RWPE2 (cell line): ENCODE data around the gene STX18.

Source experiments
- ATAC-seq: fragments of 200-7000 bp; cut with Tn5 transposase; 3 replicates; pipeline ENCODE4 v1.9.1; 2021; ENCODE audit warnings: low read depth
- DNase-seq: peaks from one replicate; pipeline ENCODE4 v3.0.0-alpha.2; 2020; ENCODE audit warnings: low spot score
- H3K27ac ChIP-seq: fragments of 450-650 bp; 2 replicates; pipeline ENCODE4 v1.5.1; 2017; ENCODE audit warnings: mild to moderate bottlenecking; ENCODE audit not compliant: poor library complexity, severe bottlenecking
- H3K27me3 ChIP-seq: fragments of 250-450 bp; sonication (Bioruptor Pico); 2 replicates; pipeline ENCODE4 v1.5.1; 2021; ENCODE audit warnings: mild to moderate bottlenecking, moderate library complexity; ENCODE audit not compliant: insufficient read depth, poor library complexity, severe bottlenecking
- H3K36me3 ChIP-seq: fragments of 250-450 bp; sonication (Bioruptor Pico); 2 replicates; pipeline ENCODE4 v1.5.1; 2020; ENCODE audit warnings: low read depth, mild to moderate bottlenecking, moderate library complexity
- H3K4me1 ChIP-seq: fragments of 250-450 bp; sonication (Bioruptor Pico); 2 replicates; pipeline ENCODE4 v1.5.1; 2021; ENCODE audit warnings: mild to moderate bottlenecking, moderate library complexity; ENCODE audit not compliant: insufficient read depth, poor library complexity, severe bottlenecking
- H3K4me3 ChIP-seq: fragments of 250-450 bp; sonication (Bioruptor Pico); 2 replicates; pipeline ENCODE4 v1.5.1; 2021; ENCODE audit warnings: mild to moderate bottlenecking, moderate library complexity; ENCODE audit not compliant: severe bottlenecking
- H3K9me3 ChIP-seq: fragments of 250-450 bp; sonication (Bioruptor Pico); 2 replicates; pipeline ENCODE4 v1.5.1; 2021; ENCODE audit warnings: mild to moderate bottlenecking, moderate library complexity; ENCODE audit not compliant: severe bottlenecking
- CTCF ChIP-seq: fragments of 450-650 bp; IDR thresholded peaks from one replicate; pipeline ENCODE4 v1.5.1; 2017; ENCODE audit warnings: mild to moderate bottlenecking, moderate library complexity; ENCODE audit not compliant: poor library complexity, severe bottlenecking

The STX18 gene

GRCh38 chr4:4462970-4463369, 78.9 kb downstream of the STX18 start:
- Histone ChIP-seq H3K4me1 (no peaks in the 10 kb centered on the region), H3K36me3 (peaks cover 10% of the 10 kb centered on the region), H3K27me3 (no peaks in the 10 kb centered on the region), H3K4me3 (no peak overlapping the region), H3K9me3 (no peaks in the 10 kb centered on the region), H3K27ac (no peak overlapping the region)
- no peak for TF ChIP-seq CTCF
- ATAC-seq (no peak), DNase-seq (no peak)

- Histone ChIP-seq H3K27me3 (no peaks in the 10 kb centered on the region), H3K36me3 (peaks cover 17% of the 10 kb centered on the region), H3K9me3 (no peaks in the 10 kb centered on the region), H3K4me3 (no peak overlapping the region), H3K27ac (no peak overlapping the region), H3K4me1 (no peaks in the 10 kb centered on the region)
- ATAC-seq: no peak
- TF ChIP-seq CTCF: no peak
- no peak for DNase-seq
These were observed 80.0 kb downstream of the STX18 start for GRCh38 chr4:4461850-4462249.

GRCh38 chr4:4461178-4461577, 80.7 kb downstream of the STX18 start:
- no peak for DNase-seq
- Histone ChIP-seq H3K27ac (no peak overlapping the region), H3K36me3 (peaks cover 18% of the 10 kb centered on the region), H3K9me3 (no peaks in the 10 kb centered on the region), H3K4me1 (no peaks in the 10 kb centered on the region), H3K27me3 (no peaks in the 10 kb centered on the region), H3K4me3 (no peak overlapping the region)
- no peak for ATAC-seq
- no peak for TF ChIP-seq CTCF

- Histone ChIP-seq H3K4me3 (no peak overlapping the region), H3K27me3 (no peaks in the 10 kb centered on the region), H3K9me3 (no peaks in the 10 kb centered on the region), H3K27ac (no peak overlapping the region), H3K4me1 (no peaks in the 10 kb centered on the region), H3K36me3 (peaks cover 18% of the 10 kb centered on the region)
- DNase-seq (no peak), ATAC-seq (no peak)
- no peak for TF ChIP-seq CTCF
These were observed 81.1 kb downstream of the STX18 start for GRCh38 chr4:4460759-4461158.

GRCh38 chr4:4459181-4459580, 82.7 kb downstream of the STX18 start:
- ATAC-seq (no peak), DNase-seq (no peak)
- H3K4me3 ChIP-seq: no peak overlapping the region
- no peaks in the 10 kb centered on the region for H3K27me3 ChIP-seq
- H3K9me3 ChIP-seq: no peaks in the 10 kb centered on the region
- H3K4me1 ChIP-seq: no peaks in the 10 kb centered on the region
- no peak for TF ChIP-seq CTCF
- H3K27ac ChIP-seq: no peak overlapping the region
- peaks cover 25% of the 10 kb centered on the region for H3K36me3 ChIP-seq
